Panc1 (cell line): ENCODE results near the gene OVOL3.

Source experiments
- POLR2AphosphoS5 ChIP-seq: IDR thresholded peaks from 2 replicates; pipeline ENCODE4 v1.6.1; 2012; ENCODE audit warnings: mild to moderate bottlenecking, low read depth, low read length, moderate library complexity
- SIN3A ChIP-seq: IDR thresholded peaks from 2 replicates; pipeline ENCODE4 v1.6.1; 2012; ENCODE audit warnings: low read depth, mild to moderate bottlenecking, low read length, moderate library complexity, borderline replicate concordance; ENCODE audit not compliant: insufficient read depth
- TCF7L2 ChIP-seq: IDR thresholded peaks from 2 replicates; pipeline ENCODE4 v1.6.1; 2011; ENCODE audit warnings: mild to moderate bottlenecking, low read depth, low read length, inconsistent platforms
- TF ChIP-seq, protein P1 (sequence below): fragments of 450-650 bp; IDR thresholded peaks from 2 replicates; pipeline ENCODE4 v1.5.1; 2017; ENCODE audit warnings: mild to moderate bottlenecking
- TF ChIP-seq, protein P2 (sequence below), 2 experiments: IDR thresholded peaks; 2 replicates each; pipeline ENCODE4 v1.6.1; 2011 to 2012; ENCODE audit warnings: low read depth in 2 of 2, control low read depth in 1 of 2, low read length in 1 of 2, mild to moderate bottlenecking in 1 of 2, moderate library complexity in 1 of 2; ENCODE audit not compliant: insufficient read depth in 1 of 2

- TF ChIP-seq, protein P1, sequence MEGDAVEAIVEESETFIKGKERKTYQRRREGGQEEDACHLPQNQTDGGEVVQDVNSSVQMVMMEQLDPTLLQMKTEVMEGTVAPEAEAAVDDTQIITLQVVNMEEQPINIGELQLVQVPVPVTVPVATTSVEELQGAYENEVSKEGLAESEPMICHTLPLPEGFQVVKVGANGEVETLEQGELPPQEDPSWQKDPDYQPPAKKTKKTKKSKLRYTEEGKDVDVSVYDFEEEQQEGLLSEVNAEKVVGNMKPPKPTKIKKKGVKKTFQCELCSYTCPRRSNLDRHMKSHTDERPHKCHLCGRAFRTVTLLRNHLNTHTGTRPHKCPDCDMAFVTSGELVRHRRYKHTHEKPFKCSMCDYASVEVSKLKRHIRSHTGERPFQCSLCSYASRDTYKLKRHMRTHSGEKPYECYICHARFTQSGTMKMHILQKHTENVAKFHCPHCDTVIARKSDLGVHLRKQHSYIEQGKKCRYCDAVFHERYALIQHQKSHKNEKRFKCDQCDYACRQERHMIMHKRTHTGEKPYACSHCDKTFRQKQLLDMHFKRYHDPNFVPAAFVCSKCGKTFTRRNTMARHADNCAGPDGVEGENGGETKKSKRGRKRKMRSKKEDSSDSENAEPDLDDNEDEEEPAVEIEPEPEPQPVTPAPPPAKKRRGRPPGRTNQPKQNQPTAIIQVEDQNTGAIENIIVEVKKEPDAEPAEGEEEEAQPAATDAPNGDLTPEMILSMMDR: no peak
- TF ChIP-seq POLR2AphosphoS5 (peak; percentile 97), TCF7L2 (no peak; the same call in none of the 2 replicates), SIN3A (peak; percentile 96)
- TF ChIP-seq, protein P2, sequence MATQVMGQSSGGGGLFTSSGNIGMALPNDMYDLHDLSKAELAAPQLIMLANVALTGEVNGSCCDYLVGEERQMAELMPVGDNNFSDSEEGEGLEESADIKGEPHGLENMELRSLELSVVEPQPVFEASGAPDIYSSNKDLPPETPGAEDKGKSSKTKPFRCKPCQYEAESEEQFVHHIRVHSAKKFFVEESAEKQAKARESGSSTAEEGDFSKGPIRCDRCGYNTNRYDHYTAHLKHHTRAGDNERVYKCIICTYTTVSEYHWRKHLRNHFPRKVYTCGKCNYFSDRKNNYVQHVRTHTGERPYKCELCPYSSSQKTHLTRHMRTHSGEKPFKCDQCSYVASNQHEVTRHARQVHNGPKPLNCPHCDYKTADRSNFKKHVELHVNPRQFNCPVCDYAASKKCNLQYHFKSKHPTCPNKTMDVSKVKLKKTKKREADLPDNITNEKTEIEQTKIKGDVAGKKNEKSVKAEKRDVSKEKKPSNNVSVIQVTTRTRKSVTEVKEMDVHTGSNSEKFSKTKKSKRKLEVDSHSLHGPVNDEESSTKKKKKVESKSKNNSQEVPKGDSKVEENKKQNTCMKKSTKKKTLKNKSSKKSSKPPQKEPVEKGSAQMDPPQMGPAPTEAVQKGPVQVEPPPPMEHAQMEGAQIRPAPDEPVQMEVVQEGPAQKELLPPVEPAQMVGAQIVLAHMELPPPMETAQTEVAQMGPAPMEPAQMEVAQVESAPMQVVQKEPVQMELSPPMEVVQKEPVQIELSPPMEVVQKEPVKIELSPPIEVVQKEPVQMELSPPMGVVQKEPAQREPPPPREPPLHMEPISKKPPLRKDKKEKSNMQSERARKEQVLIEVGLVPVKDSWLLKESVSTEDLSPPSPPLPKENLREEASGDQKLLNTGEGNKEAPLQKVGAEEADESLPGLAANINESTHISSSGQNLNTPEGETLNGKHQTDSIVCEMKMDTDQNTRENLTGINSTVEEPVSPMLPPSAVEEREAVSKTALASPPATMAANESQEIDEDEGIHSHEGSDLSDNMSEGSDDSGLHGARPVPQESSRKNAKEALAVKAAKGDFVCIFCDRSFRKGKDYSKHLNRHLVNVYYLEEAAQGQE (IDR thresholded peaks at IDR 0.05; ENCODE audit: insufficient read depth in 1 of 2, low read depth in 2 of 2, low read length in 1 of 2): peak in 1 of 2 experiments; percentile 73; a peak in 1 of 4 replicates
Measured at GRCh38 chr19:36114721-36115452, 3.9 kb downstream of the OVOL3 start, which contains the start of gene POLR2I.
